Spleen (tissue), 11 donors: Measurements from ENCODE around the gene JMJD1C. TPM values are rescaled to one million over a fixed set of nuclear protein-coding genes. Genes with fewer than 3 reads are reported as not detected.

Experiments used
- DNase-seq: peaks from one replicate; pipeline ENCODE4 v3.0.0-alpha.2; 2020
- H3K27ac ChIP-seq, 8 donors: fragments of 200-600 bp; sonication (generic) in 7 of 8; 1 replicate in 4 of 8; 2 replicates in 4 of 8; pipeline versions ENCODE4 v1.5.0 to v1.8.0; 2016 to 2021; ENCODE audit warnings: inconsistent platforms in 4 of 8, mild to moderate bottlenecking in 4 of 8, moderate library complexity in 1 of 8
- H3K27me3 ChIP-seq, 7 donors: fragments of 200-600 bp; sonication (generic) in 6 of 7; replicated peaks in 1 of 7; 1 replicate in 4 of 7; 2 replicates in 3 of 7; pipeline versions ENCODE4 v1.5.0 to v1.8.0; 2016 to 2021; ENCODE audit warnings: inconsistent platforms in 3 of 7, mild to moderate bottlenecking in 1 of 7
- H3K36me3 ChIP-seq, 6 donors: fragments of 200-600 bp; sonication (generic) in 5 of 6; 1 replicate in 4 of 6; 2 replicates in 2 of 6; pipeline versions ENCODE4 v1.5.0 to v1.8.0; 2016 to 2021; ENCODE audit warnings: inconsistent platforms in 2 of 6
- H3K4me1 ChIP-seq, 6 donors: fragments of 200-600 bp; sonication (generic) in 5 of 6; 1 replicate in 3 of 6; 2 replicates in 3 of 6; pipeline versions ENCODE4 v1.5.0 to v1.8.0; 2016 to 2021; ENCODE audit warnings: inconsistent platforms in 3 of 6
- H3K4me3 ChIP-seq, 8 donors: fragments of 200-600 bp; sonication (generic) in 7 of 8; 1 replicate in 4 of 8; 2 replicates in 4 of 8; pipeline versions ENCODE4 v1.5.0 to v1.8.0; 2016 to 2021; ENCODE audit warnings: inconsistent platforms in 4 of 8, mild to moderate bottlenecking in 4 of 8, moderate library complexity in 2 of 8
- H3K9me3 ChIP-seq, 8 donors: fragments of 200-600 bp; sonication (generic) in 7 of 8; 1 replicate in 4 of 8; 2 replicates in 4 of 8; pipeline versions ENCODE4 v1.5.0 to v1.8.0; 2016 to 2021; ENCODE audit warnings: inconsistent platforms in 4 of 8
- CTCF ChIP-seq, 11 experiments: fragments of 200-600 bp in 7 of 11; fragments of 450-650 bp in 4 of 11; sonication (generic) in 4 of 11; IDR thresholded peaks in 8 of 11; conservative IDR thresholded peaks in 3 of 11; 1 replicate in 7 of 11; 2 replicates in 4 of 11; pipeline versions ENCODE4 v1.4.0 to v1.8.0; 2016 to 2021; ENCODE audit warnings: antibody characterized with exemption in 11 of 11, inconsistent platforms in 4 of 11, mild to moderate bottlenecking in 1 of 11
- POLR2A ChIP-seq, 3 donors: fragments of 450-650 bp; IDR thresholded peaks; one replicate each; pipeline ENCODE4 v1.5.1; 2017; ENCODE audit warnings: antibody characterized with exemption in 3 of 3, mild to moderate bottlenecking in 1 of 3
- POLR2AphosphoS5 ChIP-seq, 3 donors: sonication (generic); formaldehyde crosslinking; IDR thresholded peaks; one replicate each; pipeline ENCODE4 v1.5.1; 2017; ENCODE audit warnings: antibody characterized with exemption in 3 of 3
- WGBS, 5 donors: extraction: QIAGEN DNeasy Blood & Tissue Kit in 3 of 5; methylation state at CpG; one replicate each; pipeline versions ENCODE4 v1.1.5 to v1.1.7; 2013 to 2018; 5-methylcytosine and 5-hydroxymethylcytosine counted together
- intact Hi-C: fragments of 100-400 bp; cut with DNase I; formaldehyde crosslinking; loops from one replicate; pipeline ENCODE4 v1.15.0; 2023; ENCODE audit warnings: low total_unique reads
- polyA plus RNA-seq, 3 donors: library from polyadenylated mRNA; stranded (reverse); fragments of 200-250 nt; gene quantifications; one replicate each; pipeline ENCODE4 v1.2.1, GENCODE V29; 2013
- total RNA-seq, 7 donors: library from RNA; depleted of rRNA in 3 of 7; stranded (reverse); fragments of >200 nt in 3 of 7; fragmentation: NEBNext Ultra II Directional in 4 of 7; extraction: Animal tissue kit (Norgen Biotek cat#: 25700) in 4 of 7; gene quantifications; one replicate each; pipeline versions ENCODE4 v1.1.0 to v1.2.1, GENCODE V29; 2016 to 2021
- donor health status: healthy with polysubstance abuse.
- donor health status: DM: no; HTN: no; CAD: no; lungs with moderate emphysema.
- donor health status: DM: no; HTN: no; CAD: no.
- donor health status: Bipolar disorder and iron deficiency.
- donor health status: healthy.
- donor health status: DM: no; HTN: no; CAD: no.
- donor health status: DM: yes; HTN: yes; CAD: no.

Gene JMJD1C
- total and polyA plus RNA-seq, 10 donors = 54.3 to 272 (median 137) TPM

GRCh38 chr10:63470928-63471327, 5.2 kb upstream of the JMJD1C start:
- TF ChIP-seq POLR2A (IDR thresholded peaks at IDR 0.05) = no peak
- no peak for TF ChIP-seq CTCF (IDR thresholded peaks at IDR 0.05 in 8 of 11, conservative IDR thresholded peaks at IDR 0.05 in 3 of 11)
- no peak for TF ChIP-seq POLR2AphosphoS5 (IDR thresholded peaks at IDR 0.05)
- H3K36me3 ChIP-seq = no peaks in the 10 kb centered on the region
- no peaks in the 10 kb centered on the region for H3K27me3 ChIP-seq
- intact Hi-C loops = no loop called here
- H3K27ac ChIP-seq = no peak overlapping the region
- 84 to 92% (median 88%) methylated on average over 3 of the region's 3 CpGs for WGBS, 5 donors
- peaks cover 6 to 24% (median 12%) of the 10 kb centered on the region in 6 donors for H3K4me1 ChIP-seq
- no peak for DNase-seq
- no peak overlapping the region for H3K4me3 ChIP-seq
- no peaks in the 10 kb centered on the region for H3K9me3 ChIP-seq

- 81 to 95% (median 91%) methylated on average over 1 of the region's 1 CpG for WGBS, 5 donors
- no peak for TF ChIP-seq POLR2A (IDR thresholded peaks at IDR 0.05)
- intact Hi-C loops = loop anchor here (10.0 kb wide), 1 partner anchor 254 kb away; no protein-coding TSS in a partner anchor
These were observed 3.2 kb upstream of the JMJD1C start for GRCh38 chr10:63468947-63469346.

GRCh38 chr10:63467841-63468240, 2.1 kb upstream of the JMJD1C start:
- no peaks in the 10 kb centered on the region for H3K9me3 ChIP-seq
- H3K4me3 ChIP-seq = no peak overlapping the region
- WGBS, 5 donors = 83 to 95% (median 89%) methylated on average over 1 of the region's 1 CpG
- intact Hi-C loops = loop anchor here (10.0 kb wide), 1 partner anchor 253 kb away; no protein-coding TSS in a partner anchor
- TF ChIP-seq POLR2A (IDR thresholded peaks at IDR 0.05) (no peak), CTCF (IDR thresholded peaks at IDR 0.05 in 8 of 11, conservative IDR thresholded peaks at IDR 0.05 in 3 of 11) (no peak), POLR2AphosphoS5 (IDR thresholded peaks at IDR 0.05) (no peak)
- no peaks in the 10 kb centered on the region for H3K27me3 ChIP-seq
- peaks cover 18 to 39% (median 20%) of the 10 kb centered on the region in 6 donors for H3K4me1 ChIP-seq
- DNase-seq = no peak
- H3K27ac ChIP-seq = no peak overlapping the region
- no peaks in the 10 kb centered on the region for H3K36me3 ChIP-seq

More at GRCh38 chr10:63468947-63469346, 3.2 kb upstream of the JMJD1C start:
- Histone ChIP-seq H3K36me3 (no peaks in the 10 kb centered on the region), H3K27me3 (no peaks in the 10 kb centered on the region), H3K4me3 (no peak overlapping the region), H3K4me1 (peaks cover 15 to 35% (median 19%) of the 10 kb centered on the region in 6 donors), H3K9me3 (no peaks in the 10 kb centered on the region), H3K27ac (no peak overlapping the region)
- DNase-seq = no peak

- 7 to 10% (median 8%) methylated on average over 26 to 27 of the region's 27 CpGs for WGBS, 5 donors
- intact Hi-C loops = loop anchor here (10.0 kb wide), 1 partner anchor 252 kb away; no protein-coding TSS in a partner anchor
- no peaks in the 10 kb centered on the region for H3K9me3 ChIP-seq
- H3K4me1 ChIP-seq = peaks cover 18 to 44% (median 20%) of the 10 kb centered on the region in 6 donors
- H3K27me3 ChIP-seq = no peaks in the 10 kb centered on the region
- peak overlapping the region; percentile 87 to 93 (median 91) for H3K27ac ChIP-seq
- no peak for TF ChIP-seq CTCF (IDR thresholded peaks at IDR 0.05 in 8 of 11, conservative IDR thresholded peaks at IDR 0.05 in 3 of 11)
- no peak for TF ChIP-seq POLR2A (IDR thresholded peaks at IDR 0.05)
- TF ChIP-seq POLR2AphosphoS5 (IDR thresholded peaks at IDR 0.05) = no peak
- DNase-seq = peak; percentile 85
- H3K4me3 ChIP-seq = peak overlapping the region; percentile 70 to 93 (median 85)
- no peaks in the 10 kb centered on the region for H3K36me3 ChIP-seq
These were observed 563 bp upstream of the JMJD1C start for GRCh38 chr10:63466144-63466935.
